ENCODE results near the gene FAM111B.
A peak's percentile ranks its signal among the peaks of the same experiment; 100 is the strongest.

The FAM111B gene

DNA sequence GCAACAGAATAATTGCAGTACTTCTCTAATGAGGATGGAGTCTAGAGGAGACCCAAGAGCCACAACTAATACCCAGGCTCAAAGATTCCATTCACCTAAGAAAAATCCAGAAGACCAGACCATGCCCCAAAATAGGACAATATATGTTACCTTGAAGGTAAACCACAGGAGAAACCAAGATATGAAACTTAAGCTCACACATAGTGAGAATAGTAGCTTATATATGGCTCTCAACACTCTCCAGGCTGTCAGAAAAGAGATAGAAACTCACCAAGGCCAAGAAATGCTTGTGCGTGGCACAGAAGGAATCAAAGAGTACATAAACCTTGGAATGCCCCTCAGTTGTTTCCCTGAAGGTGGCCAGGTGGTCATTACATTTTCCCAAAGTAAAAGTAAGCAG is 44.7 kb downstream of the FAM111B start:
- no peak for DNase-seq (ENCODE audit: low spot score)
- ChIA-PET CTCF (interaction anchor here (0.6 to 0.8 kb wide), 2 partner anchors 76 to 561 kb away, joined by 4 read pairs; no protein-coding TSS in a partner anchor), POLR2A (ENCODE audit: low non-redundant PET) (no interaction called here)
- no peak overlapping the region for H3K27ac ChIP-seq
- TF ChIP-seq, protein P1, sequence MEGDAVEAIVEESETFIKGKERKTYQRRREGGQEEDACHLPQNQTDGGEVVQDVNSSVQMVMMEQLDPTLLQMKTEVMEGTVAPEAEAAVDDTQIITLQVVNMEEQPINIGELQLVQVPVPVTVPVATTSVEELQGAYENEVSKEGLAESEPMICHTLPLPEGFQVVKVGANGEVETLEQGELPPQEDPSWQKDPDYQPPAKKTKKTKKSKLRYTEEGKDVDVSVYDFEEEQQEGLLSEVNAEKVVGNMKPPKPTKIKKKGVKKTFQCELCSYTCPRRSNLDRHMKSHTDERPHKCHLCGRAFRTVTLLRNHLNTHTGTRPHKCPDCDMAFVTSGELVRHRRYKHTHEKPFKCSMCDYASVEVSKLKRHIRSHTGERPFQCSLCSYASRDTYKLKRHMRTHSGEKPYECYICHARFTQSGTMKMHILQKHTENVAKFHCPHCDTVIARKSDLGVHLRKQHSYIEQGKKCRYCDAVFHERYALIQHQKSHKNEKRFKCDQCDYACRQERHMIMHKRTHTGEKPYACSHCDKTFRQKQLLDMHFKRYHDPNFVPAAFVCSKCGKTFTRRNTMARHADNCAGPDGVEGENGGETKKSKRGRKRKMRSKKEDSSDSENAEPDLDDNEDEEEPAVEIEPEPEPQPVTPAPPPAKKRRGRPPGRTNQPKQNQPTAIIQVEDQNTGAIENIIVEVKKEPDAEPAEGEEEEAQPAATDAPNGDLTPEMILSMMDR (conservative IDR thresholded peaks at IDR 0.05; ENCODE audit: low read depth), result no peak

DNA sequence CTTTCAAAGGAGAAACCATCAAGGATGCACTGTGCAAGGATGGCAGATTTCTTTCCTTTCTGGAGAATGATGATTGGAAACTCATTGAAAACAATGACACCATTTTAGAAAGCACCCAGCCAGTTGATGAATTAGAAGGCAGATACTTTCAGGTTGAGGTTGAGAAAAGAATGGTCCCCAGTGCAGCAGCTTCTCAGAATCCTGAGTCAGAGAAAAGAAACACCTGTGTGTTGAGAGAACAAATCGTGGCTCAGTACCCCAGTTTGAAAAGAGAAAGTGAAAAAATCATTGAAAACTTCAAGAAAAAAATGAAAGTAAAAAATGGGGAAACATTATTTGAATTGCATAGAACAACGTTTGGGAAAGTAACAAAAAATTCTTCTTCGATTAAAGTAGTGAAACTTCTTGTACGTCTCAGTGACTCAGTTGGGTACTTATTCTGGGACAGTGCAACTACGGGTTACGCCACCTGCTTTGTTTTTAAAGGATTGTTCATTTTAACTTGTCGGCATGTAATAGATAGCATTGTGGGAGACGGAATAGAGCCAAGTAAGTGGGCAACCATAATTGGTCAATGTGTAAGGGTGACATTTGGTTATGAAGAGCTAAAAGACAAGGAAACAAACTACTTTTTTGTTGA is 45.4 kb downstream of the FAM111B start:
- CTCF ChIA-PET, result interaction anchor here (0.7 kb wide), 1 partner anchor 585 kb away, joined by 3 read pairs; no protein-coding TSS in a partner anchor
- TF ChIP-seq, protein P1 (conservative IDR thresholded peaks at IDR 0.05; ENCODE audit: low read depth), result no peak
- POLR2A ChIA-PET (ENCODE audit: low non-redundant PET), result no interaction called here
- no peak for DNase-seq (ENCODE audit: low spot score)
- H3K27ac ChIP-seq, result no peak overlapping the region

DNA sequence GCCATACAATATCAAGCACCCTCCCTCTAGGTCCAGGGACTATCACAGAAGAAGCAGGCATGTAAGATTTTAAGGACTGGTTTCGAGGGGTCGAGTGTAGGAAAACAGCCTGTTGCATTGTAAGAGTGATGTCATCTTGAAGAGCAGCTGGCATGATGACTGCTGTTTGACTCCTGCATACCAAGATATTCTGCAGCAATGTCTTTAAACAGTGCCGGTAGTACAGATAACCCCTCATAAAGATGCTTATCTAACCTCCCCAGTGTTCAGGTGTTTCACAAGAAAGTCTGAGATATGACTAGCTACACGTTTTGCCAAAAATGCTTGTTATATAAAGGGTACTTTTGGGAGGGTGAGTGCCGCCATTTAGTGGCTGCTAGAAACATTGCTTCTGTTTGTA is 47.6 kb downstream of the FAM111B start:
- TF ChIP-seq, protein P1 (conservative IDR thresholded peaks at IDR 0.05; ENCODE audit: low read depth), result no peak
- ChIA-PET CTCF (no interaction called here), POLR2A (ENCODE audit: low non-redundant PET) (no interaction called here)
- no peak for DNase-seq (ENCODE audit: low spot score)
- no peak overlapping the region for H3K27ac ChIP-seq

DNA sequence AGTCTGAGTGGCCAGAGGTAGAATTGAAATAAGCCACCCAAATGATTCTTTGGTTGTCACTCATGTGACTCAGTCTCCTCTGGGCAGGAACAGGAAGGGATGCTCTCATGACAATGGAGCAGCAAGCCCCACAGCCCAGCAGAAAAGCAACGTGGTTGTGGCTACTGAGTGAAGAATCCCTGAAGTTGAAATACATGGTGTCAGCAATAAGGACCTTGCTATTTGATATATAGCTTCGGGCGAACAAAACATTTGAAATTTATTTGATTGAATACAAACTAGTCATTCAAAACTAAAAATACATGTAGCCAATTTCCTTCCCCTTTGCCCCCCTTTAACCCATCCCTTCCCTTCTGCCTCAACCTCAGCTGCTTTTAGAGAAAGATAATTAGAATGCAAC is 50.4 kb downstream of the FAM111B start:
- H3K27ac ChIP-seq, result no peak overlapping the region
- ChIA-PET POLR2A (ENCODE audit: low non-redundant PET) (no interaction called here), CTCF (interaction anchor here (0.6 to 1.6 kb wide), 5 partner anchors 12 to 227 kb away, joined by 3 to 15 read pairs (median 3); partner anchors contain the start of gene DTX4)
- TF ChIP-seq, protein P1 (conservative IDR thresholded peaks at IDR 0.05; ENCODE audit: low read depth), result no peak
- no peak for DNase-seq (ENCODE audit: low spot score)

DNA sequence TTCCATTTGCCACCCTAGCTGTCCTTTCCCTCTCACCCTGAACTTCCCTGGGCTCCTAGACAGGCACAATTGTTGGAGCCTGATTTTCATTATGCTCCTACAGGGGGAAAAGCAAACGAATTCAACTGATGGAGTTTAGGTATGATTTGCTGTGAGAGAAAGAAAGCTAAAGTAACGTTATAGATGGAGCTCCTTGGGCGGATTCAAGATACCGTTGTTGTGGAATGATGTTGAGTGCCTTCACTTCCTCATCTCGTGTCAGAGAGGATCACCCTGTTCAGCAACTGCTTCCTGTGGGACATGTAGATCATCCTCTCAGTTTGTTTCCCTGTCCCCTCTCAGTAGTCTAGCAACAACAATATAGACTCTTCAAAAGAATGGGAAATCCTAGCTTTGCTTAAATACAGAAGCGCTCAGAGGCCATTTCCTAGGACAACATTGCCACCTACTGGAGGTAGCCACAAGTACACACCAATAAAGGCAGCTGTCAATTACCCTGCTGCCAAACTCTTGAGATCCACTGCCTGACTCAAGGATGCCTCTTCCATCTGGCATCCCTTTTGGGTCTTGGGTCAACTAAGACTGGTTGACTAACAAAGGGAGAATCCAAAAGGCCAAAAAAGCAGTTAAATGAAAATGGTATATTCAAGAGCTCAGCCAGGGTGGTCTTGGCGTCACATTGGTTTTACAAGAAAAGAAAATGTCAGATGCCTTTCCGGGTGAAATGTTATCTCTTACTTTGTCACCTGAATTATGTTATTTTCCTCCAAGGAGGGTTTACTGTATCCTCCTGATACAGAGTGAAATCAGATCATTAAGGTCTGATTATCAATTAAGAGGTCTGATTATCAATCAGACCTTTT is 51.4 kb downstream of the FAM111B start:
- peak; percentile 73 for DNase-seq (ENCODE audit: low spot score)
- POLR2A ChIA-PET (ENCODE audit: low non-redundant PET), result no interaction called here
- TF ChIP-seq, protein P1 (conservative IDR thresholded peaks at IDR 0.05; ENCODE audit: low read depth), result peak; percentile 78
- H3K27ac ChIP-seq, result no peak overlapping the region
- CTCF ChIA-PET, result interaction anchor here (0.5 to 1.6 kb wide), 16 partner anchors 9 to 1700 kb away, joined by 3 to 15 read pairs (median 4); partner anchors contain the start of genes DTX4 and FAM111A

DNA sequence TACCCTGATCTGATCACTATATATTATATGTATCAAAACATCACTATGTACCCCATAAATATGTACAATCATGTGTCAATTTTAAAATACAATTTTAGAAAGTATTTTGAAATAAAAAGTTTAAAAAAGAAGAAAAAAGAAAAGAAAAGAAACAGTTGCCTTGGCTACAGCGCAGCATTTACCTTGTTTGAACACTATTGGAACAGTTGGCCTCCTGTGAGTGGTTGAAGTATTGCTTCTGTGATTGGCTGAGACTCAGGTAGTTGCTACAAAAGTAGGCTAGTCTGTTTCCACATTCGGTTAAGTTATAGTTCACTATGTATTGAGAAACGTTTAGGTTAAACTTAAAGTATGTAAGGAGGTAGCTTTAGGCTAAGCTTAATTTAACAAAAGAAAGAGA is 57.0 kb downstream of the FAM111B start:
- H3K27ac ChIP-seq, result no peak overlapping the region
- POLR2A ChIA-PET (ENCODE audit: low non-redundant PET), result no interaction called here
- TF ChIP-seq, protein P1 (conservative IDR thresholded peaks at IDR 0.05; ENCODE audit: low read depth), result no peak
- DNase-seq (ENCODE audit: low spot score), result no peak
- CTCF ChIA-PET, result no interaction called here
